ENCODE results near the gene GALNT9. TPM values are rescaled to one million over a fixed set of nuclear protein-coding genes. Genes with fewer than 3 reads are reported as not detected.

Gene GALNT9
- polyA plus RNA-seq, 2 of the 4 experiments (the other 2 are of a cell fraction) = 0.66 to 2.8 TPM

DNA sequence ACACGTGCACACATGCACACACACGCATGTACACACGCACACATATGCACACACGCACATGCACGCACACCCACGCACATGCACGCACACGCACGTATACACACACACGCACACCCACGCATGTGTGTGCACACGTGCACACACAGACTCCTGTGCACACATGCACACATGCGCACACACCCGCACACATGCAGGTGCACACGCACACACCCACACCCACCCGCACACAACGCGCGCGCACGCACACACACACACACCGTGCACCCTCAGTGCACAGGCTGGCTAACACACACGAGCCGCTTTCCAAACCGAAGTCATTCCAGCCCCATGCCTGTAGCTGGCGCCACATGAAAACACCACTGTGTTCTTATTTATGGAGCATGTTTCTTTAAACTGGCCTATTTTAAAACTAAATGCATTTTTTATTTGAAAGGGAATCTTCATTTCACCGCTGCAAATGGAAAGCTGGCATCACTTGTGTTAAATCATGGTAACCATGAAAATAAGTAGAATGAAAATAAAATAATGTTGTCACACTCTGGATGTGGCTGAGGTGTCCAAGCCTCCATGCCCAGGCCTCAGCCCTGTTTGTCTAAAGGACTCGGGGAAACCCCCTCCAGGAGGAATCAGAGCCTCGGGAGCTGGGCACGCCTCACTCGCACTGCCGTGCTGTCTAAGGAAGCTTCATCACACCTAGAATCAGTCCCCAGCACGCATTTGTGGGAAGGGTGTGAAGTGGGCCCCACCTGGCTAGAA, 45.1 kb downstream of the GALNT9 start:
- TF ChIP-seq E2F6 (IDR thresholded peaks at IDR 0.05; ENCODE audit: borderline replicate concordance, low read depth) (peak; percentile 41; the same call in 1 of the 2 replicates), RAD21 (conservative IDR thresholded peaks at IDR 0.05 in 1 of 2, IDR thresholded peaks at IDR 0.05 in 1 of 2) (peak; percentile 38 to 59; a peak in 3 of 5 replicates), SMC3 (IDR thresholded peaks at IDR 0.05) (peak; percentile 16; the same call in 1 of the 3 replicates), CTCF (IDR thresholded peaks at IDR 0.05) (peak; percentile 42), POLR2AphosphoS2 (conservative IDR thresholded peaks at IDR 0.05; ENCODE audit: low read length) (no peak), ZFP36 (IDR thresholded peaks at IDR 0.05; ENCODE audit: borderline replicate concordance, partially characterized antibody) (no peak)
- TF ChIP-seq, protein P1, sequence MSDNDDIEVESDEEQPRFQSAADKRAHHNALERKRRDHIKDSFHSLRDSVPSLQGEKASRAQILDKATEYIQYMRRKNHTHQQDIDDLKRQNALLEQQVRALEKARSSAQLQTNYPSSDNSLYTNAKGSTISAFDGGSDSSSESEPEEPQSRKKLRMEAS (IDR thresholded peaks at IDR 0.05) = peak; percentile 37; the same call in 1 of the 2 replicates
- peak overlapping the region; percentile 43 for H3K4me2 ChIP-seq
- peaks cover 39% of the 10 kb centered on the region for H3K4me1 ChIP-seq
- peak overlapping the region in 1 of 2 experiments; percentile 80; a peak in 3 of 6 replicates for H3K27ac ChIP-seq
- ATAC-seq (peak; percentile 47 to 68; a peak in 5 of 6 replicates), FAIRE-seq (no peak), DNase-seq (ENCODE audit: low read depth in 1 of 2, low spot score in 1 of 2) (peak in 1 of 2 experiments; percentile 63)
- WGBS (ENCODE audit: missing lambda C conversion rate) = 64% methylated on average over 32 of the region's 33 CpGs
- ChIA-PET CTCF (interaction anchor here (0.6 to 2.6 kb wide), 7 partner anchors 9 to 277 kb away, joined by 3 to 14 read pairs (median 3); no protein-coding TSS in a partner anchor), POLR2A (no interaction called here)
- H3K4me3 ChIP-seq = no peak overlapping the region
- no peaks in the 10 kb centered on the region for H3K9me3 ChIP-seq

- FAIRE-seq = no peak
Observed at GRCh38 chr12:132282950-132283771, 46.2 kb downstream of the GALNT9 start.

More at GRCh38 chr12:132282950-132283771, 46.2 kb downstream of the GALNT9 start:
- no peak overlapping the region for H3K27ac ChIP-seq
- peaks cover 39% of the 10 kb centered on the region for H3K4me1 ChIP-seq
- no peak for TF ChIP-seq ESRRA (IDR thresholded peaks at IDR 0.05; ENCODE audit: borderline replicate concordance, low read length)
- TF ChIP-seq ZNF302 (CRISPR knock-in tag; IDR thresholded peaks at IDR 0.05) = no peak
- no peak for TF ChIP-seq USF2 (IDR thresholded peaks at IDR 0.05)
- no peak for TF ChIP-seq EHMT2 (IDR thresholded peaks at IDR 0.05; ENCODE audit: low read depth)
- TF ChIP-seq, protein P2, sequence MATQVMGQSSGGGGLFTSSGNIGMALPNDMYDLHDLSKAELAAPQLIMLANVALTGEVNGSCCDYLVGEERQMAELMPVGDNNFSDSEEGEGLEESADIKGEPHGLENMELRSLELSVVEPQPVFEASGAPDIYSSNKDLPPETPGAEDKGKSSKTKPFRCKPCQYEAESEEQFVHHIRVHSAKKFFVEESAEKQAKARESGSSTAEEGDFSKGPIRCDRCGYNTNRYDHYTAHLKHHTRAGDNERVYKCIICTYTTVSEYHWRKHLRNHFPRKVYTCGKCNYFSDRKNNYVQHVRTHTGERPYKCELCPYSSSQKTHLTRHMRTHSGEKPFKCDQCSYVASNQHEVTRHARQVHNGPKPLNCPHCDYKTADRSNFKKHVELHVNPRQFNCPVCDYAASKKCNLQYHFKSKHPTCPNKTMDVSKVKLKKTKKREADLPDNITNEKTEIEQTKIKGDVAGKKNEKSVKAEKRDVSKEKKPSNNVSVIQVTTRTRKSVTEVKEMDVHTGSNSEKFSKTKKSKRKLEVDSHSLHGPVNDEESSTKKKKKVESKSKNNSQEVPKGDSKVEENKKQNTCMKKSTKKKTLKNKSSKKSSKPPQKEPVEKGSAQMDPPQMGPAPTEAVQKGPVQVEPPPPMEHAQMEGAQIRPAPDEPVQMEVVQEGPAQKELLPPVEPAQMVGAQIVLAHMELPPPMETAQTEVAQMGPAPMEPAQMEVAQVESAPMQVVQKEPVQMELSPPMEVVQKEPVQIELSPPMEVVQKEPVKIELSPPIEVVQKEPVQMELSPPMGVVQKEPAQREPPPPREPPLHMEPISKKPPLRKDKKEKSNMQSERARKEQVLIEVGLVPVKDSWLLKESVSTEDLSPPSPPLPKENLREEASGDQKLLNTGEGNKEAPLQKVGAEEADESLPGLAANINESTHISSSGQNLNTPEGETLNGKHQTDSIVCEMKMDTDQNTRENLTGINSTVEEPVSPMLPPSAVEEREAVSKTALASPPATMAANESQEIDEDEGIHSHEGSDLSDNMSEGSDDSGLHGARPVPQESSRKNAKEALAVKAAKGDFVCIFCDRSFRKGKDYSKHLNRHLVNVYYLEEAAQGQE (IDR thresholded peaks at IDR 0.05) = no peak
- TF ChIP-seq HEYL (CRISPR knock-in tag; IDR thresholded peaks at IDR 0.05) = no peak
- no peak for TF ChIP-seq HOXB5 (CRISPR knock-in tag; IDR thresholded peaks at IDR 0.05)
- no peak for TF ChIP-seq MAZ (IDR thresholded peaks at IDR 0.05; ENCODE audit: borderline replicate concordance, low read depth, low read length)
- no peak for TF ChIP-seq E2F6 (IDR thresholded peaks at IDR 0.05; ENCODE audit: borderline replicate concordance, low read depth)
- TF ChIP-seq, protein P3, sequence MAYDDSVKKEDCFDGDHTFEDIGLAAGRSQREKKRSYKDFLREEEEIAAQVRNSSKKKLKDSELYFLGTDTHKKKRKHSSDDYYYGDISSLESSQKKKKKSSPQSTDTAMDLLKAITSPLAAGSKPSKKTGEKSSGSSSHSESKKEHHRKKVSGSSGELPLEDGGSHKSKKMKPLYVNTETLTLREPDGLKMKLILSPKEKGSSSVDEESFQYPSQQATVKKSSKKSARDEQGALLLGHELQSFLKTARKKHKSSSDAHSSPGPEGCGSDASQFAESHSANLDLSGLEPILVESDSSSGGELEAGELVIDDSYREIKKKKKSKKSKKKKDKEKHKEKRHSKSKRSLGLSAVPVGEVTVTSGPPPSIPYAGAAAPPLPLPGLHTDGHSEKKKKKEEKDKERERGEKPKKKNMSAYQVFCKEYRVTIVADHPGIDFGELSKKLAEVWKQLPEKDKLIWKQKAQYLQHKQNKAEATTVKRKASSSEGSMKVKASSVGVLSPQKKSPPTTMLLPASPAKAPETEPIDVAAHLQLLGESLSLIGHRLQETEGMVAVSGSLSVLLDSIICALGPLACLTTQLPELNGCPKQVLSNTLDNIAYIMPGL (CRISPR knock-in tag; IDR thresholded peaks at IDR 0.05; ENCODE audit: borderline replicate concordance) = no peak
- 69% methylated on average over 29 of the region's 39 CpGs for WGBS (ENCODE audit: missing lambda C conversion rate)
- ATAC-seq = no peak
- ChIA-PET POLR2A (no interaction called here), CTCF (interaction anchor here (0.6 to 1.8 kb wide), 8 partner anchors 20 to 355 kb away, joined by 3 to 4 read pairs (median 3); no protein-coding TSS in a partner anchor)
- no peak overlapping the region for H3K4me2 ChIP-seq
- H3K4me3 ChIP-seq = no peak overlapping the region
- H3K9me3 ChIP-seq = no peaks in the 10 kb centered on the region
- no peak for DNase-seq (ENCODE audit: low read depth in 1 of 2, low spot score in 1 of 2)

Measured in A549 (cell line).